CD4-positive, alpha-beta T cell (primary cell): ENCODE measurements around the gene LMO2. TPM values are rescaled to one million over a fixed set of nuclear protein-coding genes. Genes with fewer than 3 reads are reported as not detected.
"Not testable (repeated sequence)": the region's sequence is repeated elsewhere in the genome, so short reads cannot be mapped to it uniquely, and the experiment has no call there.

Source experiments
- ATAC-seq: fragments of 200-7000 bp; cut with Tn5 transposase; one replicate; pipeline ENCODE4 v1.10.0; 2022; ENCODE audit warnings: mild to moderate bottlenecking; ENCODE audit not compliant: poor library complexity
- CTCF ChIA-PET: fragments of 350-600 bp; sonication (Branson Sonifier 250); formaldehyde crosslinking; loops from one replicate; lab custom pipeline; 2021; ENCODE audit warnings: antibody characterized with exemption, inconsistent platforms; lab: Charles Lee
- POLR2A ChIA-PET: fragments of 350-600 bp; sonication (Branson Sonifier 250); formaldehyde crosslinking; loops from one replicate; lab custom pipeline; 2021; ENCODE audit warnings: antibody characterized with exemption, inconsistent platforms; lab: Charles Lee
- DNase-seq, 14 experiments: peaks; one replicate each; pipeline ENCODE4 v3.0.0-alpha.2; 2013 to 2020; ENCODE audit warnings: mixed read lengths in 2 of 14
- H3K27ac ChIP-seq, 2 donors: one replicate each; pipeline versions ENCODE4 v1.5.1 to v1.7.0; 2013; ENCODE audit warnings: low read length in 2 of 2, low read depth in 1 of 2, mild to moderate bottlenecking in 1 of 2
- H3K27me3 ChIP-seq, 2 experiments: 1 replicate in 1 of 2; 2 replicates in 1 of 2; pipeline versions ENCODE4 v1.6.1 to v1.7.0; 2013; ENCODE audit warnings: low read length in 2 of 2, control low read depth in 1 of 2, mild to moderate bottlenecking in 1 of 2, moderate library complexity in 1 of 2; ENCODE audit not compliant: insufficient read depth in 2 of 2, control insufficient read depth in 1 of 2
- H3K36me3 ChIP-seq: one replicate; pipeline ENCODE4 v1.6.1; 2013; ENCODE audit warnings: low read length, control low read depth; ENCODE audit not compliant: insufficient read depth
- H3K4me1 ChIP-seq: one replicate; pipeline ENCODE4 v1.6.1; 2013; ENCODE audit warnings: low read length, control low read depth; ENCODE audit not compliant: insufficient read depth
- H3K4me3 ChIP-seq: one replicate; pipeline ENCODE4 v1.5.1; 2013; ENCODE audit warnings: mild to moderate bottlenecking, low read length, moderate library complexity
- H3K9me3 ChIP-seq, 2 experiments: 1 replicate in 1 of 2; 2 replicates in 1 of 2; pipeline versions ENCODE4 v1.6.1 to v1.7.0; 2013; ENCODE audit warnings: low read length in 2 of 2, mild to moderate bottlenecking in 2 of 2, control low read depth in 1 of 2, moderate library complexity in 1 of 2; ENCODE audit not compliant: control insufficient read depth in 1 of 2, insufficient read depth in 1 of 2
- H3K27ac Mint-ChIP-seq: one replicate; pipeline ENCODE4 v1.8.0; 2020; ENCODE audit warnings: mixed read lengths
- H3K27me3 Mint-ChIP-seq: one replicate; pipeline ENCODE4 v1.8.0; 2021; ENCODE audit warnings: mixed read lengths
- H3K36me3 Mint-ChIP-seq: one replicate; pipeline ENCODE4 v1.8.0; 2021; ENCODE audit warnings: low read depth, mixed read lengths
- H3K4me1 Mint-ChIP-seq: one replicate; pipeline ENCODE4 v1.8.0; 2021; ENCODE audit warnings: low read depth, mixed read lengths
- H3K4me3 Mint-ChIP-seq: one replicate; pipeline ENCODE4 v1.8.0; 2020; ENCODE audit warnings: mild to moderate bottlenecking, mixed read lengths
- H3K9me3 Mint-ChIP-seq: one replicate; pipeline ENCODE4 v1.8.0; 2020; ENCODE audit warnings: mixed read lengths
- CTCF ChIP-seq: fragments of 200-600 bp; IDR thresholded peaks from one replicate; pipeline ENCODE4 v1.8.0; 2022; ENCODE audit warnings: antibody characterized with exemption, mild to moderate bottlenecking
- intact Hi-C, 2 experiments: fragments of 100-400 bp; cut with DNase I in 1 of 2; cut with micrococcal nuclease in 1 of 2; formaldehyde crosslinking; loops; one replicate each; pipeline versions ENCODE4 v1.15.1 to v1.9.0; 2023 to 2025; cut with DNase I, micrococcal nuclease
- total RNA-seq, 174 experiments: library from RNA in 2 of 174; stranded (reverse) in 2 of 174; gene quantifications; one replicate each; pipeline ENCODE4 v1.2.3 and lab custom pipeline; 2021 to 2026

LMO2 gene
- total RNA-seq, 2 experiments from 2014 or later: 0.61 to 0.80 TPM

GRCh38 chr11:33842236-33842915, 49.5 kb downstream of the LMO2 start:
- no peak overlapping the region for H3K4me3 ChIP-seq
- peaks cover 0 to 6% of the 10 kb centered on the region in 2 experiments for H3K27me3 ChIP-seq
- Mint-ChIP-seq H3K4me1 (no peaks in the 10 kb centered on the region), H3K9me3 (no peaks in the 10 kb centered on the region), H3K27me3 (peaks cover 45% of the 10 kb centered on the region), H3K4me3 (no peak overlapping the region), H3K27ac (no peak overlapping the region), H3K36me3 (no peaks in the 10 kb centered on the region)
- no peak for DNase-seq
- no peak for ATAC-seq
- no peaks in the 10 kb centered on the region for H3K4me1 ChIP-seq
- no peaks in the 10 kb centered on the region for H3K9me3 ChIP-seq
- H3K27ac ChIP-seq: no peak overlapping the region
- intact Hi-C loops: no loop called here
- POLR2A ChIA-PET: no interaction called here
- H3K36me3 ChIP-seq: no peaks in the 10 kb centered on the region
- TF ChIP-seq CTCF: no peak
- CTCF ChIA-PET: no interaction called here

- H3K9me3 ChIP-seq, intact Hi-C loops, H3K9me3 Mint-ChIP-seq, H3K27me3 ChIP-seq, H3K4me1 Mint-ChIP-seq, DNase-seq, H3K27ac ChIP-seq, POLR2A ChIA-PET, H3K4me3 ChIP-seq, H3K36me3 Mint-ChIP-seq, H3K4me3 Mint-ChIP-seq, ATAC-seq, CTCF ChIA-PET, H3K36me3 ChIP-seq, H3K4me1 ChIP-seq, H3K27ac Mint-ChIP-seq: not testable (repeated sequence)
- peaks cover 57% of the 10 kb centered on the region for H3K27me3 Mint-ChIP-seq
Observed at GRCh38 chr11:33838234-33838633, 53.6 kb downstream of the LMO2 start.

GRCh38 chr11:33837334-33837733, 54.5 kb downstream of the LMO2 start:
- H3K27ac Mint-ChIP-seq, H3K4me1 ChIP-seq, H3K27ac ChIP-seq, POLR2A ChIA-PET, H3K36me3 Mint-ChIP-seq, H3K4me3 Mint-ChIP-seq, H3K4me3 ChIP-seq, H3K4me1 Mint-ChIP-seq, H3K9me3 Mint-ChIP-seq, CTCF ChIA-PET, ATAC-seq, H3K27me3 ChIP-seq, DNase-seq, H3K36me3 ChIP-seq, intact Hi-C loops, H3K9me3 ChIP-seq: not testable (repeated sequence)
- peaks cover 56% of the 10 kb centered on the region for H3K27me3 Mint-ChIP-seq

GRCh38 chr11:33835143-33835878, 56.6 kb downstream of the LMO2 start:
- no peaks in the 10 kb centered on the region for H3K4me1 ChIP-seq
- peaks cover 4 to 10% of the 10 kb centered on the region in 2 experiments for H3K27me3 ChIP-seq
- POLR2A ChIA-PET: no interaction called here
- no peaks in the 10 kb centered on the region for H3K36me3 ChIP-seq
- H3K4me3 ChIP-seq: no peak overlapping the region
- ATAC-seq: no peak
- H3K9me3 ChIP-seq: no peaks in the 10 kb centered on the region
- Mint-ChIP-seq H3K27ac (no peak overlapping the region), H3K4me1 (no peaks in the 10 kb centered on the region), H3K4me3 (no peak overlapping the region), H3K9me3 (no peaks in the 10 kb centered on the region), H3K27me3 (peaks cover 59% of the 10 kb centered on the region), H3K36me3 (no peaks in the 10 kb centered on the region)
- TF ChIP-seq CTCF: no peak
- CTCF ChIA-PET: interaction anchor here (1.2 kb wide), 1 partner anchor 10 kb away, joined by 3 read pairs; no protein-coding TSS in a partner anchor
- no peak overlapping the region for H3K27ac ChIP-seq
- DNase-seq: peak in 2 of 14 experiments; percentile 6 to 24
- intact Hi-C loops: no loop called here
